ENCODE measurements around the gene ZCWPW2. TPM values are rescaled to one million over a fixed set of nuclear protein-coding genes. Genes with fewer than 3 reads are reported as not detected.

The ZCWPW2 gene
- under 1 TPM in 1 of 2 experiments, not detected in 1; 0.38 TPM for total RNA-seq

GRCh38 chr3:28348629-28349468, at the start of gene ZCWPW2, which contains the start of gene AZI2:
ZCWPW2 (plus strand) TSS chr3:28348721; CDS start chr3:28413069, 64,348 bp downstream.
AZI2 (minus strand) TSS chr3:28348824; CDS start chr3:28340617, 8,207 bp downstream.
- POLR2A ChIA-PET, result interaction anchor here (0.7 to 1.4 kb wide), 5 partner anchors 22 to 637 kb away, joined by 3 to 9 read pairs (median 4); no protein-coding TSS in a partner anchor
- CTCF ChIA-PET, result interaction anchor here (0.9 to 1.6 kb wide), 4 partner anchors 12 to 979 kb away, joined by 3 to 6 read pairs (median 4); partner anchors contain the start of gene NEK10

- ChIA-PET POLR2A (no interaction called here), CTCF (no interaction called here)
These were observed 48.8 kb upstream of the ZCWPW2 start for GRCh38 chr3:28299705-28300104.

GRCh38 chr3:28300345-28300962, 48.1 kb upstream of the ZCWPW2 start:
- CTCF ChIA-PET, result no interaction called here
- POLR2A ChIA-PET, result no interaction called here

- POLR2A ChIA-PET, result no interaction called here
These were observed 46.8 kb upstream of the ZCWPW2 start for GRCh38 chr3:28301688-28302087.

GRCh38 chr3:28308196-28308595, 40.3 kb upstream of the ZCWPW2 start:
- POLR2A ChIA-PET, result interaction anchor here (0.7 kb wide), 1 partner anchor 466 kb away, joined by 3 read pairs; no protein-coding TSS in a partner anchor
- CTCF ChIA-PET, result no interaction called here

More at GRCh38 chr3:28301688-28302087, 46.8 kb upstream of the ZCWPW2 start:
- CTCF ChIA-PET, result no interaction called here

GRCh38 chr3:28315711-28316110, 32.8 kb upstream of the ZCWPW2 start:
- CTCF ChIA-PET, result no interaction called here
- POLR2A ChIA-PET, result no interaction called here

GRCh38 chr3:28316226-28316625, 32.3 kb upstream of the ZCWPW2 start:
- POLR2A ChIA-PET, result no interaction called here

GRCh38 chr3:28317438-28318022, 31.0 kb upstream of the ZCWPW2 start:
- ChIA-PET POLR2A (no interaction called here), CTCF (interaction anchor here (0.5 to 0.9 kb wide), 3 partner anchors 606 to 844 kb away, joined by 4 to 5 read pairs (median 4); no protein-coding TSS in a partner anchor)

More at GRCh38 chr3:28316226-28316625, 32.3 kb upstream of the ZCWPW2 start:
- CTCF ChIA-PET, result no interaction called here

- ChIA-PET CTCF (interaction anchor here (1.3 kb wide), 1 partner anchor 601 kb away, joined by 4 read pairs; no protein-coding TSS in a partner anchor), POLR2A (interaction anchor here (0.6 kb wide), 1 partner anchor 600 kb away, joined by 5 read pairs; no protein-coding TSS in a partner anchor)
These were observed 27.5 kb upstream of the ZCWPW2 start for GRCh38 chr3:28320981-28321380.

GRCh38 chr3:28322464-28322863, 26.1 kb upstream of the ZCWPW2 start:
- ChIA-PET CTCF (interaction anchor here (1.3 kb wide), 1 partner anchor 602 kb away, joined by 4 read pairs; no protein-coding TSS in a partner anchor), POLR2A (no interaction called here)

- POLR2A ChIA-PET, result interaction anchor here (0.6 to 2.2 kb wide), 7 partner anchors 22 to 734 kb away, joined by 3 to 12 read pairs (median 8); partner anchors contain the start of genes AZI2 and ZCWPW2
- CTCF ChIA-PET, result interaction anchor here (2.2 to 3.7 kb wide), 2 partner anchors 605 to 614 kb away, joined by 11 to 28 read pairs; partner anchors contain the start of gene EOMES
These were observed 22.0 kb upstream of the ZCWPW2 start for GRCh38 chr3:28326458-28326926.

GRCh38 chr3:28328188-28329151, 20.1 kb upstream of the ZCWPW2 start:
- ChIA-PET CTCF (interaction anchor here (0.9 to 3.7 kb wide), 6 partner anchors 20 to 616 kb away, joined by 3 to 28 read pairs (median 4); partner anchors contain the start of genes AZI2, EOMES and ZCWPW2), POLR2A (interaction anchor here (2.2 kb wide), 1 partner anchor 609 kb away, joined by 8 read pairs; no protein-coding TSS in a partner anchor)

GRCh38 chr3:28334552-28334951, 14.0 kb upstream of the ZCWPW2 start:
- POLR2A ChIA-PET, result no interaction called here
- CTCF ChIA-PET, result no interaction called here

- POLR2A ChIA-PET, result no interaction called here
- CTCF ChIA-PET, result no interaction called here
These were observed 13.3 kb upstream of the ZCWPW2 start for GRCh38 chr3:28335246-28335645.

- POLR2A ChIA-PET, result no interaction called here
- CTCF ChIA-PET, result interaction anchor here (0.6 kb wide), 2 partner anchors 12 to 656 kb away, joined by 3 read pairs; partner anchors contain the start of genes AZI2 and ZCWPW2
These were observed 11.3 kb upstream of the ZCWPW2 start for GRCh38 chr3:28337230-28337629.

- ChIA-PET CTCF (interaction anchor here (1.1 kb wide), 1 partner anchor 631 kb away, joined by 5 read pairs; no protein-coding TSS in a partner anchor), POLR2A (no interaction called here)
These were observed 5.4 kb upstream of the ZCWPW2 start for GRCh38 chr3:28343144-28343543.

GRCh38 chr3:28345690-28346089, 2.8 kb upstream of the ZCWPW2 start:
- ChIA-PET CTCF (interaction anchor here (1.1 kb wide), 1 partner anchor 624 kb away, joined by 3 read pairs; the partner anchor contains the start of gene EOMES), POLR2A (no interaction called here)

Data from activated CD8-positive, alpha-beta memory T cell treated with anti-CD3 and anti-CD28 coated beads for 36 hours (primary cell).